Right lobe of liver (tissue), 6 donors: ENCODE results near the gene THTPA. TPM values are rescaled to one million over a fixed set of nuclear protein-coding genes. Genes with fewer than 3 reads are reported as not detected.

Experiments
- ATAC-seq, 4 donors: fragments of 200-7000 bp; cut with Tn5 transposase; one replicate each; pipeline ENCODE4 v1.9.1; 2020; ENCODE audit warnings: mild to moderate bottlenecking in 4 of 4, moderate library complexity in 4 of 4
- DNase-seq, 3 donors: peaks; one replicate each; pipeline ENCODE4 v3.0.0-alpha.2; 2020
- H3K27ac ChIP-seq, 3 donors: fragments of 200-600 bp; one replicate each; pipeline ENCODE4 v1.8.0; 2022
- H3K27me3 ChIP-seq, 2 donors: fragments of 200-600 bp; one replicate each; pipeline ENCODE4 v1.8.0; 2022
- H3K36me3 ChIP-seq, 4 donors: fragments of 200-600 bp; sonication (generic) in 1 of 4; one replicate each; pipeline versions ENCODE4 v1.5.1 to v1.8.0; 2017 to 2022; ENCODE audit warnings: control low read depth in 1 of 4
- H3K4me1 ChIP-seq, 4 donors: fragments of 200-600 bp; sonication (generic) in 1 of 4; one replicate each; pipeline versions ENCODE4 v1.5.1 to v1.8.0; 2017 to 2022; ENCODE audit warnings: control low read depth in 1 of 4
- H3K4me3 ChIP-seq, 3 donors: fragments of 200-600 bp; one replicate each; pipeline ENCODE4 v1.8.0; 2022
- H3K9me3 ChIP-seq, 4 donors: fragments of 200-600 bp; sonication (generic) in 1 of 4; one replicate each; pipeline versions ENCODE4 v1.5.1 to v1.8.0; 2017 to 2022; ENCODE audit warnings: control low read depth in 1 of 4
- CTCF ChIP-seq, 4 donors: fragments of 200-600 bp in 3 of 4; fragments of 450-650 bp in 1 of 4; IDR thresholded peaks; one replicate each; pipeline versions ENCODE4 v1.5.1 to v1.8.0; 2016 to 2022; ENCODE audit warnings: antibody characterized with exemption in 4 of 4, mild to moderate bottlenecking in 2 of 4
- POLR2A ChIP-seq: fragments of 450-650 bp; IDR thresholded peaks from one replicate; pipeline ENCODE4 v1.6.1; 2017; ENCODE audit warnings: antibody characterized with exemption, mild to moderate bottlenecking
- WGBS: methylation state at CpG from one replicate; pipeline ENCODE4 v1.1.6; 2018; ENCODE audit warnings: low coverage, low lambda C conversion rate; ENCODE audit not compliant: insufficient coverage; ENCODE audit errors: missing lambda C conversion rate; 5-methylcytosine and 5-hydroxymethylcytosine counted together
- intact Hi-C, 2 donors: fragments of 100-400 bp; cut with DNase I; formaldehyde crosslinking; loops; one replicate each; pipeline versions ENCODE4 v1.11.2 to v1.14.1; 2022
- total RNA-seq, 6 experiments: library from RNA; depleted of rRNA in 2 of 6; stranded (reverse); fragments of >200 nt in 2 of 6; fragmentation: NEBNext Ultra II Directional in 3 of 6; extraction: Animal tissue kit (Norgen Biotek cat#: 25700) in 3 of 6; gene quantifications; one replicate each; pipeline versions ENCODE4 v1.1.0 to v1.2.4, GENCODE V29; 2016 to 2023
- donor health status: DM: no; HTN: yes; CAD: no.
- donor health status: DM: no; HTN: no; CAD: no.
- donor health status: DM: no; HTN: no; CAD: no.
- donor health status: DM: no; HTN: yes; CAD: no.
- donor health status: DM: no; HTN: yes; CAD: no.

The THTPA gene
- total RNA-seq, 6 experiments from 2014 or later: 8.2 to 15.0 (median 11.4) TPM

- H3K4me1 ChIP-seq: peaks cover 0 to 24% (median 4%) of the 10 kb centered on the region in 4 donors
- peaks cover 0 to 18% (median 0%) of the 10 kb centered on the region in 4 donors for H3K36me3 ChIP-seq
- no peaks in the 10 kb centered on the region for H3K9me3 ChIP-seq
- ATAC-seq (no peak), DNase-seq (no peak)
- TF ChIP-seq CTCF (IDR thresholded peaks at IDR 0.05) (no peak), POLR2A (no peak)
- peak overlapping the region in 1 of 3 donors; percentile 61 for H3K27ac ChIP-seq
- no peak overlapping the region for H3K4me3 ChIP-seq
- 89% methylated on average over 6 of the region's 13 CpGs for WGBS
- H3K27me3 ChIP-seq: no peaks in the 10 kb centered on the region
- intact Hi-C loops: loop anchor here in 1 of 2 donors (5.0 kb wide), 1 partner anchor 87 kb away; no protein-coding TSS in a partner anchor
Observed at GRCh38 chr14:23564181-23564812, 8.2 kb downstream of the THTPA start.

- peaks cover 0 to 13% (median 0%) of the 10 kb centered on the region in 4 donors for H3K36me3 ChIP-seq
Observed at GRCh38 chr14:23564876-23565275, 8.8 kb downstream of the THTPA start.

GRCh38 chr14:23565626-23566025 lies 9.6 kb downstream of the THTPA start:
- Histone ChIP-seq H3K36me3 (peaks cover 0 to 7% (median 0%) of the 10 kb centered on the region in 4 donors), H3K27me3 (no peaks in the 10 kb centered on the region), H3K9me3 (no peaks in the 10 kb centered on the region), H3K4me1 (peaks cover 0 to 24% (median 4%) of the 10 kb centered on the region in 4 donors), H3K27ac (no peak overlapping the region), H3K4me3 (no peak overlapping the region)
- intact Hi-C loops: no loop called here
- no peak for DNase-seq
- WGBS: 100% methylated on average over 1 of the region's 11 CpGs
- no peak for ATAC-seq
- no peak for TF ChIP-seq CTCF (IDR thresholded peaks at IDR 0.05)
- TF ChIP-seq POLR2A: no peak

More at GRCh38 chr14:23564876-23565275, 8.8 kb downstream of the THTPA start:
- intact Hi-C loops: loop anchor here in 1 of 2 donors (5.0 kb wide), 1 partner anchor 88 kb away; no protein-coding TSS in a partner anchor
- 82% methylated on average over 6 of the region's 7 CpGs for WGBS
- Histone ChIP-seq H3K27ac (no peak overlapping the region), H3K9me3 (no peaks in the 10 kb centered on the region), H3K27me3 (no peaks in the 10 kb centered on the region), H3K4me3 (no peak overlapping the region), H3K4me1 (peaks cover 0 to 24% (median 4%) of the 10 kb centered on the region in 4 donors)
- no peak for TF ChIP-seq CTCF (IDR thresholded peaks at IDR 0.05)
- TF ChIP-seq POLR2A: no peak
- DNase-seq (no peak), ATAC-seq (no peak)

GRCh38 chr14:23566112-23566777 lies 10.2 kb downstream of the THTPA start:
- TF ChIP-seq CTCF (IDR thresholded peaks at IDR 0.05): no peak
- TF ChIP-seq POLR2A: no peak

More at GRCh38 chr14:23566112-23566777, 10.2 kb downstream of the THTPA start:
- intact Hi-C loops: no loop called here
- ATAC-seq: no peak
- no peak overlapping the region for H3K4me3 ChIP-seq
- no peak for DNase-seq
- H3K4me1 ChIP-seq: peaks cover 0 to 24% (median 4%) of the 10 kb centered on the region in 4 donors
- H3K36me3 ChIP-seq: peaks cover 0 to 5% (median 0%) of the 10 kb centered on the region in 4 donors
- H3K27me3 ChIP-seq: no peaks in the 10 kb centered on the region
- H3K27ac ChIP-seq: no peak overlapping the region
- no peaks in the 10 kb centered on the region for H3K9me3 ChIP-seq
- WGBS: 100% methylated on average over 1 of the region's 10 CpGs
